Epidermal melanocyte (primary cell): ENCODE measurements around the gene RIPOR2.
"Not testable (repeated sequence)": the region's sequence is repeated elsewhere in the genome, so short reads cannot be mapped to it uniquely, and the experiment has no call there.

Source experiments
- DNase-seq: peaks from one replicate; pipeline ENCODE4 v3.0.0; 2011; ENCODE audit warnings: low spot score; ENCODE audit not compliant: insufficient read length

RIPOR2 gene

DNA sequence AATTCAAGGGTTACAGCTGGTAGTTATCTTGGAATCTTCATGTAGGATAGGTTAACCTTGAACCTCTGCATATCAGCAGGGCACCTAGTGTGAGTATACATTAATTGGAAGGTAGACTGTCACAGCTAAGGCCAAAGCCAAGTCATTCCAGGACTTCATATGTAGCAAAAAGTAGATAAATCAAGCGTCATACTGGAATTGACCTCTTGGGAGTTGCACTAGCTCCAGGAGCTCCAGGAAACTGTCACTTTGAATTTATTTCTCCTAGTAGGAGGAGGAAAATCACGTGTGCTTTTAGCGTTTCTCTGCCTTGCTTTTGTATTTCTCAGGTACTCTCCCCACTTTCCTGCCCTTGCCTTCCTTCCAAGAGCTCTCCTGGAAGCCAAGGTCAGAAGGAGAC is 30.3 kb downstream of the RIPOR2 start:
- no peak for DNase-seq

- no peak for DNase-seq
Observed at GRCh38 chr6:24903681-24904080, 32.1 kb downstream of the RIPOR2 start.

GRCh38 chr6:24902782-24903181 is 33.0 kb downstream of the RIPOR2 start:
- DNase-seq: no peak

DNA sequence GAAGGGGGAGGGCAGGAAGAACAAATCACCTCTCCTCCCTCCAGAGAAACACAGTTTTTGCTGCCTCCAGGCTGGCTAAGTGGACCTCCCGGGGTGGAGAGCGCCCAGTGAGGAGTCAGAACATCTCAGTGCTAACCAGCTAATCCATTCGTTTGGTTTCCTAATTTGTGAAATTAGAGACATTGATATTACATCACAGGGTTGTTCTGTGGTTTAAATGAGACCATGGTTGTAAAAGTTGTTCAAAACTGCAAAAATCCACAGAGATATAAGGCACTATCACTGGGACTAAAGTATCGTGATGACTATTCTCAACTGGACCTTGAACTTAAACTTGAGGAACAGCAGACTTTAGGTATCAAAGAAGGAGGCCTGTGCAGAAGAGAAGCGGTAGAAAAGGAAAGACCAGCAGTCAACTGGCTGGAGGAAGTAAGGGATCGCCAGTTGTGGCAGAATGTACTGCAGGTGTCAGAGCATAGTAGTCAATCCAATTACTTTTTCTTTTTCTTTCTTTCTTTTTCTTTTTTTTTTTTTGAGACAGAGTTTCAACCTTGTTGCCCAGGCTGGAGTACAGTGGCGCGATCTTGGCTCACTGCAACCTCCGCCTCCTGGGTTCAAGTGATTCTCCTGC is 33.9 kb downstream of the RIPOR2 start:
- DNase-seq: no peak

DNA sequence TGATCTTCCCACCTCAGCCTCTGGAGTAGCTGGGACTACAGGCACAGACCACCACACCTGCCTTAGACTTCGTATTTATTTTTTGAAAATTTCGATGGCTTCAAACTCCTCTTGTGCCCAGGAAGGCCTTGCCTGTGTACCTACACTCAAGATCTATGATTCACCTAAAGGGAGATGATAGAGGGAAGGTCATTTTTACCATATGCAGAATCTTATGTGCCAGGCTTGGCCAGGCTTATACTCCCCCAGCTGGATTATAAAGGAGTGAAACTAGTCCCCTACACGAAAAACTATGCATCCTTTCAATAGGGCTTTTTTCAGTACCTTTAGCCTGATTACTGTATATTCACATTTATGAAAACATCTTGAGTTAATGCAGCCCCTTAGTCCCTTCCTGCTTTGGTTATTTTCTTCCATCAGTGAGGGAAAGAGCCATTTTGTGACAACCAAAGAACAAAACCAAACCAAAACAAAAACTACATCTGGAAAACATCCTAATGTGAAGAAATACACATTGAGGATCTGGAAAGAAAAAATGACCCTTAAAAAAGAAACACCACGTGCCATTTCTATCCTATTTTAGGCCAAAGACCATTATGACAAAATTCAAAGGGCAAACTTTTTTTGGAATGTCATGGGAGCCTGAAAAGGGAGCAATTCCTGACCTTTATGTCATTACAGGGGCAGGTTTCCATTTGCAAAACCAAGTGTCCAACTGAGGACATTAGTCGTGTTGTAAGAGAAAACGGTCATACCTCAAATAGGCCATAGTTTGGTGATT is 34.7 kb downstream of the RIPOR2 start:
- no peak for DNase-seq

GRCh38 chr6:24899997-24900325 is 35.8 kb downstream of the RIPOR2 start:
- no peak for DNase-seq

DNA sequence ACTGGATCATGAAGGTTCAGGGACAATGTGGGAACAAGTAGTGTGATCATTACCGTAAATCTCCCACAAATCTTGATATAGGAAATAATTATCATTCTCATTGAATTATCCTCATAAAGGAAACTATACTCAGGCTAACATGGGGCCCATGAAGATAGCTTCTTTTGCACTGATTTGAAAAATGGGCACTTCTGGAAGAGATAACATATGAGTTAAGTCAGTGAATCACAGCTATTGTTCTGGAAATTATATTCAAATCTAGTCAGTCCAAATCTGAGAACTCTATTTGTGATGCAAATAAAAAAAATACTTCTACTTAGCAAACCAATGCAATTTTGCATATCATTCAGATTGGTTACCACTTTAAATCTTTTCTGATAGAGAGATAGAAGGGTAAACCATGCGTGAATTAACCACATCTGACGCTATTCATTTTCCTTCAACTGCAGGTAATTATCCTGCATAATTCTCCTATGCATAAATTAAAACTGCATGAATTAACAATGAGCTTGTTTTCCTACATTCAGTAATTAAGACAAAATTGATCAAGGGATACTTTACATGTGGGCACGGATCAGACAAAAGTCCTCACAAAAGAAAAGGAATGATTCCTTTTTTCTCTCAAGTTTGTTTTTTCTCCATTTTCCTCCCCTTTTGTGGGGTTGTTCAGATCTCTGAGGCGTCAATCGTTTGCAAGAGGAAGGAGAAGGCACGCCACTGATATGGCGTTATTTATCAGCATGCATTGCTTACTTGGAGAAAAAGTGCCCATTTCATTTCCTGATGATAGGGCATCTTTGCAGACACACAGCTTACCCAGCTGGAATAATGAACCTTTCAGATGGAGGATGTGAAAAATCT is 36.4 kb downstream of the RIPOR2 start:
- DNase-seq: no peak

DNA sequence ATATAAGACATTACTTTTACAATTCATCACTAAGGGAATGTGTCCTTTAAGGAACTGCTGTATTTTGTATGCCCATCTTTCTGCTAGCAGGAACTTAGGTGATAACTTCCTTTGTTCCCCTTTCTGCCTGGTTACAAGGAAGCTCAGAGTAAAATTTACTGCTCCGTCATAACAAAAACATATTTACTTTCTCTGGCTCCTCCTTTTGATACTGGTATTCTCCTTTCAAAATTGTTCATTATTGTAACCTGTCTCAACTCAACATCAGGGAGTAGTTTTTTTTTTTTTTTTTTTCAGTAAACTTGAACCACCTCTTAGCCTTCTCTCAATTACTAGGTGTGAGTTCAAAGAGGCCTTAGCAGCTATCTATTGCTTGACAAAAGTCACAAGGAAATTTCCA is 37.1 kb downstream of the RIPOR2 start:
- no peak for DNase-seq

GRCh38 chr6:24897186-24897585 is 38.6 kb downstream of the RIPOR2 start:
- no peak for DNase-seq

GRCh38 chr6:24893342-24893850 is 42.4 kb downstream of the RIPOR2 start:
- DNase-seq: no peak

DNA sequence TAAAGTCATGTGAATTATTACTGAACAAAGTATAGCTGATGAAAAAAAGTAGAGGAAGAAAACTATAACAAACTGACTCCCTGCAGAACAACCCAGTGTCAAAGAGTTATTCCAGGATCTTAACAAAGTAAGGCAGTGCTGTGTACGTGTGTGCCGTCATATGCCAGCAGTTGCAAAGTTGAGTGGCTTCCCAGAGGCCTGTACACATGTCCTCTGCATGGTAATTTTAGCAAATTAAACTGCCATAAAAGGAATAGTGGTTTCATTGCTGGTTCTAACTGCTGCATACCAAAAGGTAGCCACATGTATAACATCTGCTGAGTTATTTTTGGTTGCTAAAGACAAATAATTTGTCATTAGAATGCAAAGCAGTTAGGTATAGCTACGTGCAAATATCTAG is 44.8 kb downstream of the RIPOR2 start:
- DNase-seq: no peak

DNA sequence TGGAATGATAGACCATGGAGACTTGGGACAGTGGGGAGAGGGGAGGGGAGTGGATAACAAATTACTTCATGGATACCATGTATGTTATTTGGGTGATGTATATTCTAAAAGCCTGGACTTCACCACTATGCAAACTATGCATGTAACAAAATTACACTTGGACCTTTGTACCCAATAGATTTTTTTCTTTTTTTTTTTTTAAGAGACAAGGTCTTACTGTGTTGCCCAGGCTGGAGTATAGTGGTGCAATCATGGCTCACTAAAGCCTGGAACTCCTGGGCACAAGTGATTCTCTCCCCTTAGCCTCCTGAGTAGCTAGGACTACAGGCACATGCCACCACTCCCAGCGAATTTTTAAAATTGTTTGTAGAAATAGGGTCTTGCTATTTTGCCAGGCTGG is 45.3 kb downstream of the RIPOR2 start:
- no peak for DNase-seq

DNA sequence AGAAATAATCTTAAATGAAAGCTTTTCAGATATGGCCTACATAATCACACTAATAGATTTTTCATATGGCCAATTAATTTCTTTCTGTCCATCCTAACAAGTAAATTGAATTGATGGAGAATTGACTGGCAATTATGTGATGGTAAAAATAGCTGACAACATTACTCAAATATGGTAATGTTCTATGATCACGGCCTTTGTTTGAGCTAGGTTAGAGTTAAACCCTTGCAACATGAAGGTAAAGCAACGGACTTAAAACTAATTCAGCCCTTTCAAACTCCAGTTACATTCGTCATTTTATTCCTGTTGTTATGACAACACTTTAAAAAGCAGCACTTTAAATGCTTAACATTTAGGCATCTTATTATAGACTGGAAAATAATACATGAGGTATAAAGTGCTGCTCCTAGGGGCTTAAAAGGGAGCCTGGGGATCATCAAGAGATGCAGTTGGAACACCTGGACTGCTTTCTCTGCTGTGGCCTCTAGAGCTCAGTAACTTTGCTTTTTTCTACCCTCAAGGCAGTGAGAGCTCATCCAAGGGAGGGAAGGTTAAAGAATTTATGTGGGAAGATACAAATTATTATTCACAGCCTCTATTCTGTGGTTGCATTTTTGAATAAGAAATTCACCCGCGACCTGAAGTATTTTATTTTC is 46.9 kb downstream of the RIPOR2 start:
- no peak for DNase-seq

- DNase-seq: no peak
Observed at GRCh38 chr6:24887545-24888140, 48.1 kb downstream of the RIPOR2 start.

- no peak for DNase-seq
Observed at GRCh38 chr6:24883618-24884017, 52.1 kb downstream of the RIPOR2 start.

DNA sequence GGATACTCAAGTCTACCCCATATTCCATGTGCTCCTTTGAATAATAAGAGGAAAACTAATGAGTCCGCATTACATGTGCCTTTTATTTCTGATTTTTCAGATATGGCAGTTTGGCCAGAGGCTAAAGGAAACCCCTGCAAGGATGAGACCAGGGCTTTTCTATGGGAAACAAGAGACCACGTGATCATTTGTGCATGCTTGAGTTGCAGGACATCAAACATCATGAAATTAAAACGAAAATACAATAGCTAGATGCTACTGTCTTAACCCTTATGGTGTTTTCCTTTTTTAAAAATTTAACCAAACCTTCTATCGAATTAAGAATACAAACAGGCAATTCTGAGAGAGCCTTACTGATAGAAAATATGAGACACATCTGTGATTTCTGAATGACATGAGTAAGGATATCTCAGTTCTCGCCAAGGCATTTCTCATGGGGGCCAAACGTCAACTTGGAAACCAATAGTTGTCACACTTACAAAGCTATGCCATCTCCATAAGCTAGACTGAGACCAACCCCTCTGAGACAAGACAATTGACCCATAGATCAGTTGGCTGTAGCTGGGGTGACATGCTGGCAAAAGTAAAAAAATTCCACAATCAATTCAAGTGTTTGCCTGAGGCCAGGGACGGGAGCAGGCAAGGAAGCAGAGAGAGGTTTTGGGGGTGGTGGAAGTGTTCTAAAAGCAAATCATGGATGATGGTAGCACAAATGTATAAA is 52.8 kb downstream of the RIPOR2 start:
- DNase-seq: no peak

DNA sequence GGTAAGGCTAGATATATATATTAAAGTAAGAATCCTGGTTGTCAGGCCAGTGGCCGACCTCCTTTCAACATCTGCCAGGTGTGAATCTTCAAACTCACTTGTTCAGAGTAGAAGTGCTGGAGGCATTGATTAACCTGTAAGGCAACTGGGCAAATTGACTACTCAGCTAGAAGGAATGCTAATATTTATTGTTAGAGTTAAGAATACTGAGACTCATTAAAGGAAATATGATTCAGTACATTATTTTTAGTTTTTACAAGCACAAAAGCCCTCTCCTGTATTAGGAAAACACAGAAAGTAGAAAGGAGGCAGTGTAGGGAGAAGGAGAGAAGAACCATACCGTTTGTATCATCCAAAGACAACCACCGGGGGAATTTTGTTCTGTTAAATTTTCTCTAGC is 53.5 kb downstream of the RIPOR2 start:
- no peak for DNase-seq

DNA sequence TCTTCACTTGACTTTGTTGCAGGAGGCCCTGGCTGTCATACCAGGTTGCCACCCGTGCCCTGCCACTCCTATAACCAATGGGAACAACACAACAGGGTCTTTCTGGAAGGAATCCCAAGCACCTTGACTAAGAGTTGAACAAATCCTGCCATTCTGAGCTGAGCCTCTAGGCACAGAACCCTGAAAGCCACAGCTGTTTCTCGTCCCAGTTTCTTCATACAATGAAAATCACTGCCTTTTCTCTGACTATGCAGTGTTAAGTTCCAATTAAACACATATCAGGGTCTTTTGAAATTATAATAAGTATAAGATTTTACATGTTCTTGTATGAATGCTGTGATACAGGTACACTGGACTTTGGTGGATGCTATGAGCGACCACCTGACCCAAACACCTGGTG is 54.4 kb downstream of the RIPOR2 start:
- DNase-seq: no peak

GRCh38 chr6:24880451-24880850 is 55.3 kb downstream of the RIPOR2 start:
- DNase-seq: no peak

DNA sequence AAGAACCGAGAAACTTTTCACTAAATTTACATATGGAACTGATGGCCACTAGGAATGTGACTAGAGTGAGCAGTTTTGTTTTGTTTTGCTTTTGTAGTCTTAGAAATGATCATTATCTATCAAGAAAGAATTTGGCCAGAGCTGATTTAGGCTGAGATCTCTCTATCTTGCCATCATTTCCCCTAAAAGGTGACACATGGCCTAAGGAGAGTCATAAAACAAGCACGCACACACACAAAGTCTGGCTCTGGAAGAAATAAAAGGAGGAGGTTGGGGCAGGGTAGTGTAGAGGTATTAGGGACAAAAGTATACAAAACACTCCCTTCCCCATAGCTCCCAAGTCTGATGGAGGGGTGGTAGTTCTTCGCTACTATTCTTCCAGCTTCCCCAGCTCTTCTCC is 56.4 kb downstream of the RIPOR2 start:
- DNase-seq: no peak

GRCh38 chr6:24877747-24878146 is 58.0 kb downstream of the RIPOR2 start:
- DNase-seq: not testable (repeated sequence)
